ENCODE results near the gene NCKAP5.

The NCKAP5 gene

DNA sequence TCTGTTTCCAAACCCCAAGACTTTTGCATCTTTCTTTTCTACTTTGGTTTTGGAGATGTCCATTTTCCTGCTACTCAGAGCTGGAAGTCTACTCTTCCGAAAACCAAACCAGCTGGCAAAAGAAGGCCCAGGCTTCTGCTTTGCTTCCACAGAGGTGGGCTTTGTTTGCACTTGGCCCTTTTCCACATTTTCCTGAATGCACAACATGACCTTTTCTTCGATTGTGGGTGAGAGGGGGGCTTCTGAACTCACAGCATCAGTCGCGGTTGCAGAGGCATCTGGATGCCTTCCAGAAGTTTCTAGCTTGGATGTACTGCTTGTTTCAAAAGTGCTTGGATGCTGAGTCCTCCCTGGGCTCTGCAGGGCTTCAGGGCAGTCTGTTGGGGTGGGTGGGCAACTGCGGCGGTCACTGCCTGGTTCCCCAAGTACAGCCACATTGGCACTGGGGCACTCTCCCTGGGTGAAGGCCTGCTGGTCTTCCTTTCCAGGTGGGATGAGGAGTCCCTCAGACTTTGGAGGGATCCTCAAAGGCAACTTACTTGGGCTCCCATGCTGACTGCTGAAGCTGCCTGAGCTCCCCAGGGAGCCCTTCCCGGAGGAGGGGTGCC lies 786.0 kb downstream of the NCKAP5 start:
- DNase-seq, result no peak

DNA sequence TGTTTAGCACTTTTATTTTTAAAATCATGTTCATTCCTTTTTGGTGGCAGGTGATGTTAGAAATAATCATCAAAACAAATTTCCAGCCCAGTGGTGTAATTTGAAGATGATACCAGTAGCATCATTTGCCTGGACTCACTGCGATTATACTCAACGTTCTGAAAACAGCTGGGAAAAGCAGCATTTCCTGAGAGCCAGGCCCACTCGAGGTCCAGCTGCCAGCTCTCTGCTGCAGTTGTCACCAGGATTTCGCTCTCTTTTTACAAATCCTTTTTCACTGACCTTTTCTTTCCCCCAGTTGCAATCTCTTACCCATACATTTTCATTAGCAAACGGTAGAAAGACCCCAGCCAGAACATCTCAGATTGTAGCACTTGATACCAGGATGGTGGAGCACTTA lies 787.6 kb downstream of the NCKAP5 start:
- DNase-seq, result no peak

DNA sequence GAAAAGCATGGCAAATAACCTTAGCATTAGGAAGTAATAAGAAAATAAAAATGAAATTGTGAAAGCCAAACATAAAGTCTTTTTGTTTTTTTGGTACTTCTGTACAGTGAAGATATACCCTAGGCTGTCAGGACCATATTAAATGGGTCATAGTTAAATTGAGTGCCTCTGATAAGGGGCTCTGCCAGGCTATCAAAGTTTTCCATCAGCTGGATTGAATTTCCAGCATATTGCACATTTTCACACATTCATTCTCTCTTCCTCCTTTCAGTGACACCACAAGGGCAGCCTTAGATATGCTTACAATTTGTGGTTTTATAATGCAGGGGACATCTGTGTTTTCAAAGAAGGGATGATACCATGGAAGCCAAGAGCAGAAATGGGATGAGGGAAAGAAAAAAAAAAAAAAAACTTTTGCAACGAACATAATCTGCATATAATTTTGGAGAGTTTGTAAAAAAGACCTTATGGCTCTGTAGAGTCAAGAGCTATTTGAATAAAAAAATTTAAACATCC lies 789.0 kb downstream of the NCKAP5 start:
- no peak for DNase-seq

DNA sequence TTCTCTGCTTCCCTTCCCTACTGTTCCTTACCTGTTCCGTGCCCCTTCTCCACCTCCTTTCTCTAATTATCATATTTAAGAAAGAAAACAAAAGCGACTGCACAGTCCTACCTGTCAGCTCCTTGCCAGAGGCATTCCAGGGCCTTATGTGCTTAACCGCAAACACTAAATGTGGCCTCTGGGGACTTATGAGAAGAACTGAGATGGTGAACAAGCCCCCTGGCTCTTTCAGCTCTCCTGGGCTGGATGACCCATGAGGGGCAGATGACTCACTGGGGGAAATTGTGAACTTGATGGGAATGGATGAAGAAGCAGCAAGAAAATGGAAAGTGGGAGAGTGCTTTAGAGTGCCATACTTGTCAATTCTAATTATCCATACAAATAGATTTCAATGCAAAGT lies 792.0 kb downstream of the NCKAP5 start:
- no peak for DNase-seq

DNA sequence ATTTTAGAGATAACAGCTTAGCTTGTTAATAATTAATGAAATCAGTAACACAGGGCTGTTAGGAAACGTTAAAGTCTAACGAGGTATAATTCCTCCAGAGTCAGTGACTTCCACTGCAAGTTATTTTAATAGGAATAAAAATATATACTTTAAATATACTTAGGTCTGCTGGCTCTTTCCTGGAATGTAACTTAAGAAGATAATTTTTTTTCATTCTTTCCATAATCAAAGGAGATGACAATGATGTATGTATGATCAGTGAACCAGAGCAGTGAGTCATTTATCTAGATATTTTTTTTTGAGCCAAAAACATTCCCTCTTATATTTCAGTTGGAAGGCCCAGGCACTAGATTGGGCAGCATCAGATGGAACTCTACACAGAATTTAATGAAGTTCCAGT lies 794.1 kb downstream of the NCKAP5 start:
- DNase-seq, result no peak

DNA sequence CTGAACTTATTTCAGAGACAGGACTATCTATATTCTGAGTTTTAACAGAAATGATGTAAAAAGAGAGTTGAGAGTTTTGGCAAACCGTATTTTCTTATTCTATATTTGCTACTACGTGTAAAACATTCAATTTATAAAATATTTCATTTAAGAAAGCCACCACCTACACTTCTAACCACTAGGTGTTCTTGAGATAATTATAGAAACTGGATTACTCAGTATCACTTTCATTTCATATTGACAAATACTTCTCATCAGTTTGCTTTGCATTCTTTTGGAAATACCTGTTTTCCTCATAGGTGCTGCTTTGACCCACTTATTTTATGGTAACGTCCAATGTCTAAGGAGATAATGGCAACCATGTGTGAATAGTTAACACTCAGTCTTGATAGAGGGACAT lies 794.9 kb downstream of the NCKAP5 start:
- no peak for DNase-seq

DNA sequence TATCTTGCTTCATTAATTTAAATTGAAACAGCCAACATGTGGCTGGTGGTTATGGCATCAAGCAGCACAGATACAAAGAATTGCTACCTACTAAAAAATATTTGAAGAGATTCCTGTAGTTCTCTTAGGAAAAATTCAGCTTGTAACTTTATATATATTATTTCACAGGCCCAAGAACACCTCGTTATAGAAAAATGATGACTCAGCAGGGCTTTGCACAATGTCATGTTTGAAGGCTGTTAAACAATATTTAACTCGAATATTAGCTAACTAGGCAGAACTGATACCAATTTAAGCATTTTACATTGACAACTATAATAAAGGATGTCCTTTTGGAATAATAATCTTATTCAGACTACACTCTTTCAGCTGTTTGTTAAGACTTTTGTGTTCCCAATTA lies 795.9 kb downstream of the NCKAP5 start:
- DNase-seq, result no peak

DNA sequence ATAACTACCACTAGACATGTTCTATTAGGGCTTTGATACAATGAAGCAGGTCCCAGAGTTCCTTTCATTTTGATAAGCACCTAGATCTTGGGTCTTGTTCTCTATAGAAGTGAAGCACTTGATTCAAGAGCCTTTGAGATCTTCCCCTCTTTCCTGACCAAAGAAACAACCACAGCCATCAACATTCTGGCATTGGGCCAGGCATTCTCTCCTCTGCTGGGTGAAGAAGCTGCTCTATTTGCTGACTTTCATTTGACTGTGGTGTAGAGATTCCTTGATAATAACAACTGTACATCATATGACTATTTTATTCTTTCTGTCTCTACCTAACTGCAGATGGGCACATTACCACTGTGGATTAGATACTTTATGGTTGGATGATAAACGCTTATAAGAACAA lies 801.7 kb downstream of the NCKAP5 start:
- no peak for DNase-seq

DNA sequence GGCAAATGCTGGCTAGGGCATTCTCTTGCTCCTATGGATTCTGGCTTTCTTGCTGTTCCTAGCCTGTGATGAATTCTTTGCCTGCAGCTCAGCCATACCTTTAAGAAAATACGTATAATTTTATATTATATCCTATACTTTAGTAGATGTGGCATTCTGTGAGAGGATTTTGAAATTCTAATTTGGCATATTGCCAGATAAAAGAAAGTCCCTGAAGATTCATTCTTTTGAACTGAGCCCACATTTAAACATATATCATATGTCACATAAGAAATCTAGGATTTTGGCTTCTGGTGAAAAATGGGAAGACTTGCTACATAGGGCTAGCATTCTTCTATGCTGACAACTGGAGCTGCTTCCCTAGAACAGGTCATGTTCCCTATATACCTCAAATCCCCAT lies 806.8 kb downstream of the NCKAP5 start:
- no peak for DNase-seq

DNA sequence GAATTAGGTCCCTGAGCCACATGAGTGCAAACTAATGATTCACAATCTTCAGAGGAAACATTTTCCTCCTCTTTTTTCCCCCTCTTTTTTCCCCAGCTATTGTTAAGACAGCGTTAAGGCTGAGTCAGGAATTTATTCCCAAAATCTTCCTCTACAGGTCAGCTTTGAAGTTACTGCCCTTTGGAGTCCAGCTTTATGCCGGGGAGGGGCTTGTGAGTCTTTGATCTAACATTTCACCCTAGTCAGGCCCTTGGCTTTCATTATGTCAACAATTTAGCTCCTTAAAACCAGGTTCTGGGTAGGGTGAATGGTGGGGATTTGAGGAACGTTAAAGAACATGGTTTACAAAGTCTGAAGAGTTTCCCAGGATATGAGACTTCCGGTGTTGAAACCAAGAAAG lies 807.3 kb downstream of the NCKAP5 start:
- DNase-seq, result no peak

DNA sequence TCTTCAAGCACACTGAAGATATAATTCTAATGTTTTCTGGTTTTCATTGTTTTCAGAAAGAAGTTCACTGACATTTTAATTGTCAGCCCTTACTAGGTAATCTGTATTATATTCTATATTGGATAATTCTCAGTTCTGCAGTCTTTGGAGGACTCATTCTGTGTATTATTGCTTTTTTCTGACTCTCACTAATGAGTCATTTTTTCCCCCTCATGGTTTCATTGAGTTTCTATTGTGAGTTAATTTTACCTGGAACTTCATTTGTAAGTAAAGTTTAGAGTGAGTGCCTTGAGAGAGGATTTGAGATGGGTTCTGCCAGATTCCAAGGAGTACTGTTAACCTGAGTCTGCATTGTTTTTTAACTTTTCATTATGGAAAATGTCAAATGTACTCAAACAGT lies 807.9 kb downstream of the NCKAP5 start:
- no peak for DNase-seq

DNA sequence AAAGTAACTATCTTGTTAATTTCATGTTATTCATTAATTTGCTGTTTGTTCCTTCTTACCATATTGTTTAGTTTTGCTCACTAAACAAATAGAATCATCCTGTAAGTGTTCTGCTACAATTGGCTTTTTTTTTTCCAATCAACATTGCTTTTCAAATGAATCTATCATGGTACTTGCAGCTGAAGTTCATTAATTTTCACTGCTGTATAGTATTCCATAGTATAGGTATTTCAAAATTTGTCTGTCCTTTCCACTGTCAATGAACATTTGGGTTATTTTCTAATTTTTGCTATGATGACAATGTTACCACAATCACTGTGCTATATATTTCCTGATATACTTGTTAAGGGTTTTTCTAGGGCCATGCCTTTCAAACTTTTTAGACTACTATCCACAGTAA lies 809.3 kb downstream of the NCKAP5 start:
- DNase-seq, result no peak

DNA sequence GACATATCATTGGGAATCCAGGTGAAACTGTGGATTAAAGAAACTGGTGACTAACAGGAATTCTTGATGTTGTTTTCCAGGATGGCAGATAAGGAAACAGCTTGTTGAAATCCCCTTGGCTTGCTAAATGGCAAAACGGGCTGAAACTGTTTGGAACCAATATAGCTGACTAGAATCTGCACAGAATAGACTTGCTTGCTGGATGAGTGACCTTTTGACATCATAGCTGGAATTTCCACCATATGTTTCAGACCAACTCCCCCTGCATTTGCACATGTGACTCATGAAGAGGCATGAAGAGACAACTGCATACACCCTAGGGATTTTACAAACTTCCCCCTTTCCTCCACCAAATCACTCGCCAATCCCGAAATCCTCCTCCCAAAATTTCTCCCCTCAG lies 810.6 kb downstream of the NCKAP5 start:
- no peak for DNase-seq

DNA sequence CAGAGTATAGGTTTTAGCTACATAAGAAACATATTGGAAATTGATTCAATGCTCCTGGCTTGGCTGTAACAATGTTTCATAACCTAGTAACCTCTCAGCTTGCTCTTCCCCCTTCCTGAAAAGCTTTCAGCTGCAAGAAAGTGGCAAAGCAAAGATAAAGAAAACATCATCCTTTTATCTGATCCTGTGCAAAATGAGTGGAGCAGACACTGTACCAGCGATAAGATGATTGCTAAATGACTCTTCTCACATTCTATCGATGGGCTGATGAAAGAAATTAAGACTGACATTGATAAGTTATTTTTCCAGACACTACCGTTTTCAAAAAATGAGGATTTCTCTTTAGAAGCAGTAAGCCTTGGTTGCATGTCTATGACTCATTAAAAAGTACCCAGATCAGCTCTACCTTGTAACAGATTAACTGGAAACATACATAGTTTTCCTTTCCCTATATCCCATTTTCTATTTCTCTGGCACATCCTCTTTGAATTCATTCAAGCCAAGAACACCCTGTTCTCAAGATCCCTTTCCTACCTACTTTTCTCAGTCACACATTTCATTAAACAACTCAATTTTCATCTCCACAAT lies 811.2 kb downstream of the NCKAP5 start:
- no peak for DNase-seq

DNA sequence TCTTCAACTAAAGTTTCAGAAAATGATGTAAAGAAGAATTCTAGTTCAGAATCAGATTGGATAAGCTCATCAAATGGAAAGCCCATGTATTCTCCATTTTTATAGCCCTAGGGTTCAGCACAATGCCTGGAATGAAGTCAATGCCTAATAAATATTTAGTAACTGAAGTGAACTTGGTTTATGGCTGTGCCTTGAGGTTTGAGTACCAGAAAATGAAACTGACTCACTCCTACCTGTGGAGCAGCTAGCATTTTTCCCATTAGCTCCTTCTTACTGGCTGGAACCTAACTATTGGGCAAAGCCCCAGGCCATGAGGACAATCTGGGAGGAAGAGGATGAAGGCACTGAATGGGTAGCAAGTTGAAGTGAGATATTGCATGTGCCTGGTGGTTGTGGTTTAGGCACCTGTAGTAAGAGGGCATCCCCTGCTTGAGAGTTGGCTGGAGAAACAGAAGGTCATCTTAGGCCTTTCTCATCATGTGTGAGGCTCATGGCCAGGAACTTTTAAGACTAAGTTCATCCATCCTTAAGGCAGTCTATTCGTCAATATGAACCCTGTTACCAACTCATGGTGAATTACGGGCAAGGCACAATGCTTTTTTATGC lies 813.3 kb downstream of the NCKAP5 start:
- no peak for DNase-seq

DNA sequence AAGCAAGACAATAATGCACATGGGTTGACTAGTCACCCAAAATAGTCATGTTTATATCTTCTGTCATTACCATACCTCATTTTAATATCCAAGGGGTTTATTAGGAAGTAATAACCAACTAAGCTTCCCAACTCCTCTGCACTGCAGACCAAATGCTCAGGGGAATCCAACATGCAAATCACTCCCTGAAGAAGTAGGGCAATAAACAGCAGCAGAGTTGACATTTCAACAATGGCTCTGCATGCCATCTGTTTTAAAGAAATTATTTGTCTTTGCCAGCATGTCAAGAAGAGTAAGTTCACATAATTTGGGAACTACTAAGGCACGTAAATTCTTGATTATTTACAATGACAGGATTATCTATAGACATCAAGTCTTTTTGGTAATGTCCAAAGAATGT lies 813.9 kb downstream of the NCKAP5 start:
- no peak for DNase-seq

DNA sequence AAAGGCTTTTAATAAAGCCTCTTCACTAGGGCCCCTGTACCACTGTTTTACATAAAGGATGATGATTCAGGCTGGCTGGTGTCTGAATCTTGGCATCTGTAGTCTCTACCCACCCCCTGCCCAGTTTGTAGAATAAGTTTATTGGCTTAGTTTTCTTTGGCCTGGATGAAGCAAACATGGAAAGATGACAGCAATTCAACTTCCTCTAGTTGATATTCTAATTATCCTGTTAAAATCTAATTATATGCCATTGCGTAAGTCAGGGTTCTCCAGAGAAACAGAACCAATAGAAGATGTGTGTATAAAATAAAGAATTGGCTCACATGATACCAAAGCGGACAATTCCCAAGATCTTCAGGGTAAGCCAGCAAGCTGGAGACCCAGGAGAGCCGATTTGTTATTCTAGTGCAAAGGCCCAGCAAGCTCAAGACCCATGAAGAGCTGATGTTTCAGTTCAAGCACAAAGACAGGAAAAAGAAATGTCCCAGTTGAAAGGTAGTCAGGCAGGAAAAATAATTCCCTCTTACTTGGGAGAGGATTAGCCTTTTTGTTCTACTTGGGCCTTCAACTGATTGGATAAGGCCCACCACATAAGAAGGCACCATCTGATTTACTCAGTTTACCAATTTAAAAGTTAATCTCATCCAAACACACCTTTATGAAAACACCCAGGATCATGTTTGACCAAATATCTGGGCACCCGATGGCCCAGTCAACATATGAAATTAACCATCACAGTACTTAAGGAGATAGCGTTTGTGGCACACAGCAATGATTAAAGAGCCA lies 815.6 kb downstream of the NCKAP5 start:
- DNase-seq, result no peak

DNA sequence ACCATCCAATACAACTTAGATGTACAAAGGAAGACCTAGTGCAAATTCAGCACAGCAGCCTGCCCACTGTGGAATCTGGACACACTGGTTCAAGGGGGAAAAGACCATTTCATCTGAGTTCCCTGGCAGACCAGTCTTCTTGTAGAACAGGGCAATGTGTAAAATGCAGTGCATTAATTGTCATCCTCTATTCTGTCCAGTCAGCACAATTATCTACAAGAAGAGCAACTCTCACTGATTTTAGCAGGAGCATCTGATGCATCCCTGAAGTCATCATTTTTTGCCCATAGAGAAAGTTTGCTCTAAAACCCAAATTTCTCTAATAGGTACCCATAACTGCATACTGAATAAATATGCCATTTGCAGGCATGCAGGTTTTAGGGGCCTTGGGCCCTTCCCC lies 816.4 kb downstream of the NCKAP5 start:
- no peak for DNase-seq

DNA sequence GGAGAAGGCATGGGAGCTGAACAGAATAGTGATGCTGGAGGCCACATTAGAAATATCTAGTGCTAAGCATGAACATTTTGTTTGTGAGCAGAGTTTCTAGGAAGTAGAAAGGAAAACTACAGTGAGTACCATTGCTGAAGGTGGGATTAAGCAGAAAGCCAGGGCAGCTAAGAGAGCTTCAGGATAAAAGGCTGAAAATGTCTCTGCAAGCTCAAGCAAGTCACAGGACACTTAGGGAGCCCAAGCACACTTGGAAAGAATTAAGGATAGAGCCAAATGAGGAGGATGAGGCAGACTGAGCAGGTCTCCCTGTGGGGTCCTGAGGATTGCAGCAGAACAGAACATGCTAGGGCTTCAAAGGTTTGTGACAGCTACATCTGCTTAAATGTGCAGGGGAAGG lies 817.7 kb downstream of the NCKAP5 start:
- DNase-seq, result no peak

DNA sequence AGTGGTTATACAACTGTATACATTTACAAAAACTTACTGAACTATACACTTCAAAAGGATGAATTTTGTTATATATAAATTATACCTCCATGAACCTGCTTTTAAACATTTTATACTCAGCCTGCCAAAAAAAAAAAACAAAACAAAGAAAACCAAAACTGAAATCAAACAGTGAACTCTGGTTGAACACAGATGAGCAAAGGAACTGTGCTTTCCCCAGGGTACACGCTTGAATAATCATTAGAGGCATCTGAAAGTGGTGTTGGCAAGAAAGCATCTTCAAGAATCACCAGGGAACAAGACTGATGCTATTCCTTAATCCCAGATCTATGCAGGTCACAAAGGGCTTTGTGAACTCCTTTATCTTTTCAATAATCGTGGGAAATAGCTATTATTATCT lies 821.2 kb downstream of the NCKAP5 start:
- no peak for DNase-seq

DNA sequence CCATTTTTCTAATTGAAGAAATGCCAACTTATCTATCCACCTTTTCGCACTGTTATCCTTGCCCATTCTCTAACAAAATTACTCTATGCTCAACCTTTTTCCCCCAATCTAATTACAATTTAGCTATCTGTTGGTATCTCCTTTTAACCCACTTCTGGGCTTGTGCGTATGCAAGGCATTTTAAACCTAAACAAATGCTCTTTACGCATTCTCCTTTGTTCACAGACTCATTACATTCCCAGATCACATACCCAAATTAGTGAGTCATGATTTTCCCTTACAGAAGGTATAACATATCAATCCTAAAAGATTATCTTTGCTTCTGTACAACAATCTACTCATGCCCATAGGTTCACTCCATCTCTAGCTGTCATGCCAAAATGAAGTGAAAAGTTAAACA lies 826.5 kb downstream of the NCKAP5 start:
- no peak for DNase-seq

DNA sequence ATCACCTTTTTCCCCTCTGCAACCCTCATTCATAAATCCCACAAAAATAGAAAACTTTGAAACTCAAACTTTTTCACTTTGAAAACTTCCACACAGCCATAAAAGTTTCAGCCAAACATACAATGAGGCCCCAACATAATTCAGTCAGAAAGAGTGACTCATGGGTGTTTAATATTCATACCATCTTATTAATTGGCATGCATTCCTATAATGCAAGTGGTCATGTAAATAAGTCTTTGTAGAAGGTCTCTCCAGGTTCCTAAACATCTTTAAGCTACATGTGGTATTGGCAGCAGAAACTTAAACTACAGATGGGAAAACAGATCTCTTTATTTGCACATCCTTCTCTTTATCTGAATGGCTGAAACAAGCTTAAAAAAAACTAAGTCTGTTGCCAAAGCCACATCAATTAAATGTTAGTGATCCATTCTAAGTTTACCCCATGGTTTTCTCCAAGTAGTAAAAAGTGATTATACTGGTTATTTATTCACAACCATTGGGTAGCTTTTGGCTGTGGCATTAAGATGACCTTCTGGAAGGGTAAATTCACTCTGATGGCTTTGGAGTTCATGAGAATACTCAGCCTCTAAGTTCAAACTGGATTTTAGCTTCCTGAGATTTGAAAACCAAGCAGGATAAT lies 828.1 kb downstream of the NCKAP5 start:
- DNase-seq, result no peak

DNA sequence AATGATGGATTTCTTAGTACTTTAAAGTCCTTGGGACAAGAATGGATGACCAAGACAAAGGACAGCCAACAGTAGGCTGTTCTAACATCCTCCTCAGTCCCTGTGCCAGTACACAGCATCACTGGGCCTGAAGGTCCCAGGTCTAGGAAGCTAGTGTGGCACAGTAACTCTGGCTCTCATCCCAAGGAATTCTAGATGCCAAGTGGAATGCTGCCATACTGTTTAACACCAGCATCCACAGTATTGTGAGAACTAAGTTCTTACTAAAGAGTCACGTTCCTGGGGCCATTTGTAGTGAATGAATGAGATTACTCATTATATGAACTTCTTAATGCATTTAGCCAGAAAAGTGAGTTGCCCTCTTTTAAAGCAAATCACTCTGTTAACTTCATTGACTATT lies 830.0 kb downstream of the NCKAP5 start:
- no peak for DNase-seq

DNA sequence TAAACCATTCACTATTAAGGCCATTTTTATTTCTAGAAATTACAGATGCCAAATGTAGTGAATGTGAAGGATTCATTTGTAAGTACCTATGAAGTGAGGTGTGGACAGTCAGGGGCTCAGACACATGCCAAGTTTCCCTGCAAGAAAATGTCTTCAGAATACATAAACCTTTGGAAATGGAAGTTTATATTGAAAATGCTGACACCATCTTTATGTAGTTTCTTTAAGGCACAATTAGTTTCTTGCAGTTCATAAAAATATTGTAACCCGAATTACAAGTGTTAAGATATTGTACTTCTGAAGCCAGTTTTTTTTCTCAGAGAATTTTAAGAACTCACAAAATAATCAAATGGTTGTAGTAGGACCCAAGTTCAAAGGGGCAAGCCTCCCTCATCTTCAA lies 832.2 kb downstream of the NCKAP5 start:
- DNase-seq, result no peak
